Lower leg skin (tissue), 4 donors: ENCODE data around the gene CFAP58. TPM values are rescaled to one million over a fixed set of nuclear protein-coding genes. Genes with fewer than 3 reads are reported as not detected.

Experiments used
- DNase-seq, 2 donors: peaks; one replicate each; pipeline ENCODE4 v3.0.0-alpha.2; 2019; ENCODE audit warnings: low spot score in 2 of 2
- H3K4me3 ChIP-seq: fragments of 200-600 bp; sonication (generic); 2 replicates; pipeline ENCODE4 v1.5.1; 2017; ENCODE audit warnings: mild to moderate bottlenecking, low read depth; ENCODE audit not compliant: poor library complexity, severe bottlenecking
- POLR2A ChIP-seq, 2 donors: fragments of 450-650 bp; IDR thresholded peaks; one replicate each; pipeline ENCODE4 v1.6.1; 2016 to 2017; ENCODE audit warnings: antibody characterized with exemption in 2 of 2, mild to moderate bottlenecking in 1 of 2, moderate library complexity in 1 of 2
- WGBS, 2 donors: methylation state at CpG; one replicate each; pipeline ENCODE4 v1.1.5; 2018; 5-methylcytosine and 5-hydroxymethylcytosine counted together
- intact Hi-C: fragments of 100-400 bp; cut with DNase I; formaldehyde crosslinking; loops from one replicate; pipeline ENCODE4 v1.15.0; 2023; ENCODE audit warnings: low total_unique reads
- total RNA-seq, 4 donors: library from RNA; depleted of rRNA; stranded (reverse); fragments of >200 nt; gene quantifications; one replicate each; pipeline ENCODE4 v1.1.0, GENCODE V29; 2016
- TF ChIP-seq, protein P1 (sequence below), 3 donors: fragments of 450-650 bp; IDR thresholded peaks; one replicate each; pipeline ENCODE4 v1.5.1; 2016; ENCODE audit warnings: antibody characterized with exemption in 3 of 3, mild to moderate bottlenecking in 3 of 3, moderate library complexity in 2 of 3

The CFAP58 gene
- total RNA-seq, 4 donors from 2014 or later, result 0.42 to 0.55 (median 0.44) TPM; not detected in 1

DNA sequence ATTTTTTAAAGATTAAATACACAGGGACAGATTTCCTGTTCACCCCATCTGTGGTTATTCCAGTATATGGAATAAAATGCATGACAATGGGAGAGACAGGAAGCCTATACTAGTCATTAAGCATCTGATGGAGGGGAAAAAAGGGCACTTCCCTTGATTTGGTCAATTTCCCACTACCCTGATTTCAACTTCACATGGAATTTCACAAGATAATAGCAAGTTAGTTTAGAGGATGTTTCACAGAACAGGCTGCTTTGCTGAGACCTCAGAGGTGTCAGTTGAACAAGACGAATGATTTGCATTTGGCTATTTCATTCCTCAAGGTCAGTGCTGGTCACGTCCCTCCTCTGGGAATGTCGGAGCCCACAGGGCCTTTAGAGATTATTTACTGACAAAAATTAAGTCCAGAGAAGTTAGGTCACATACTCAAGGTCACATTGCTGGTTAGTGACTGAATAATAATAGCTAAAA, 10.7 kb upstream of the CFAP58 start:
- intact Hi-C loops, result no loop called here
- TF ChIP-seq POLR2A (IDR thresholded peaks at IDR 0.05), result no peak
- TF ChIP-seq, protein P1, sequence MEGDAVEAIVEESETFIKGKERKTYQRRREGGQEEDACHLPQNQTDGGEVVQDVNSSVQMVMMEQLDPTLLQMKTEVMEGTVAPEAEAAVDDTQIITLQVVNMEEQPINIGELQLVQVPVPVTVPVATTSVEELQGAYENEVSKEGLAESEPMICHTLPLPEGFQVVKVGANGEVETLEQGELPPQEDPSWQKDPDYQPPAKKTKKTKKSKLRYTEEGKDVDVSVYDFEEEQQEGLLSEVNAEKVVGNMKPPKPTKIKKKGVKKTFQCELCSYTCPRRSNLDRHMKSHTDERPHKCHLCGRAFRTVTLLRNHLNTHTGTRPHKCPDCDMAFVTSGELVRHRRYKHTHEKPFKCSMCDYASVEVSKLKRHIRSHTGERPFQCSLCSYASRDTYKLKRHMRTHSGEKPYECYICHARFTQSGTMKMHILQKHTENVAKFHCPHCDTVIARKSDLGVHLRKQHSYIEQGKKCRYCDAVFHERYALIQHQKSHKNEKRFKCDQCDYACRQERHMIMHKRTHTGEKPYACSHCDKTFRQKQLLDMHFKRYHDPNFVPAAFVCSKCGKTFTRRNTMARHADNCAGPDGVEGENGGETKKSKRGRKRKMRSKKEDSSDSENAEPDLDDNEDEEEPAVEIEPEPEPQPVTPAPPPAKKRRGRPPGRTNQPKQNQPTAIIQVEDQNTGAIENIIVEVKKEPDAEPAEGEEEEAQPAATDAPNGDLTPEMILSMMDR (IDR thresholded peaks at IDR 0.05), result no peak
- 72 to 75% methylated on average over 3 of the region's 3 CpGs for WGBS, 2 donors
- H3K4me3 ChIP-seq, result no peak overlapping the region
- no peak for DNase-seq

DNA sequence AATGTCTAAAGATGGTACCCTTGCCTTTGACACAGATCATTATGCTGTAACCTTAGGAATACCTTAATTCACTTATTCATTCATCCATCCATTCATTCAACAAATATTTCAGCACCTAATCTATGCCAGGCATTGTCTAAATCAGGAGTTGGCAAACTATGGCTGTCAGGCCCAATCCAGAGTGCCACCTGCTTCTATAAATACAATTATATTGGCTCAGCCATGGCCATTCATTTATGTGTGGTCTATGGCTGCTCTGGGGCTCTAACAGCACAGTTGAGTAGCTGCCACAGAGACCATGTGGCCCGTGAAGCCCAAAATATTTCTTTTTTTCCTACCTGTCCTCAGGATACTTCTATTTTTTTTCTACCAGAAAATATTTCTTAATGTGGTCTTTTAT, 9.4 kb upstream of the CFAP58 start:
- H3K4me3 ChIP-seq, result no peak overlapping the region
- DNase-seq, result no peak

DNA sequence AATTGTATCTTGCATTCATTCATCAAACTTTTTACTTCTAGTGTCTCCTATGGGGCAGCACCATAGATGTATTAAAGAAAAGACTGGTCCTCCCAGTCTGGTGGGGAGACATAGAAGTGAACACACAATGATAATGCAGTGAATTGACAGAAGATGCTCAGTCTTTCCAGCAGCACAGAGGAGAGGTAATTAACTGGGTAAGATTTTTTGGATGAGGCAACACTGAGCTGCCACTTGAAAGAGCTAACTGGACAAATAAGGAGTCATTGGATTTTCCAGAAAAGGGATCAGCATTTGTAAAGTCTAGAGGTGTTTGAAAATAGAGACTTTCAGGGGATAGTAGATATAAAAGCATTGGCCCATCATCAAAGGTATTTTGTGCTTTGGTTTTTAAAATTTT, 8.1 kb upstream of the CFAP58 start:
- H3K4me3 ChIP-seq, result no peak overlapping the region
- no peak for DNase-seq
- no peak for TF ChIP-seq POLR2A (IDR thresholded peaks at IDR 0.05)
- TF ChIP-seq, protein P1 (IDR thresholded peaks at IDR 0.05), result no peak
- intact Hi-C loops, result no loop called here

More for the DNA sequence above, 9.4 kb upstream of the CFAP58 start:
- intact Hi-C loops, result no loop called here
- 89 to 93% methylated on average over 1 of the region's 1 CpG for WGBS, 2 donors
- TF ChIP-seq POLR2A (IDR thresholded peaks at IDR 0.05), result no peak
- TF ChIP-seq, protein P1 (IDR thresholded peaks at IDR 0.05), result no peak

DNA sequence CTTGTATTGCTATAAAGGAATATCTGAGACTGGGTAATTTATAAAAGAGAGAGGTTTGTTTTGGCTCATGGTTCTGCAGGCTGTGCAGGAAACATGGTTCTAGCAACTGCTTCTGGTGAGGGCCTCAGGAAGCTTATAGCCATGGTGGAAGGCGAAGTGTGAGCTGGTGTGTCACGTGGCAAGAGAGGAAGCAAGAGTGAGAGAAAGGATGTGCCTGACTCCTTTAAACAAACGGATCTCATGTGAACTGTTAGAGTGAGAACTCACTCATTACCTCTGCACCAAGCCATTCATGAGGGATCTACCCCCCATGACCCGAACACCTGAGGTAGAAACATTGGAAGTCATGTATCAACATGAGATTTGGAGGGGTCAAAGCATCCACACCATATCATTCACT, 7.7 kb upstream of the CFAP58 start:
- WGBS, 2 donors, result 71% methylated on average over 4 of the region's 4 CpGs
- DNase-seq, result no peak
- no peak for TF ChIP-seq POLR2A (IDR thresholded peaks at IDR 0.05)
- TF ChIP-seq, protein P1 (IDR thresholded peaks at IDR 0.05), result no peak
- H3K4me3 ChIP-seq, result no peak overlapping the region
- intact Hi-C loops, result no loop called here

DNA sequence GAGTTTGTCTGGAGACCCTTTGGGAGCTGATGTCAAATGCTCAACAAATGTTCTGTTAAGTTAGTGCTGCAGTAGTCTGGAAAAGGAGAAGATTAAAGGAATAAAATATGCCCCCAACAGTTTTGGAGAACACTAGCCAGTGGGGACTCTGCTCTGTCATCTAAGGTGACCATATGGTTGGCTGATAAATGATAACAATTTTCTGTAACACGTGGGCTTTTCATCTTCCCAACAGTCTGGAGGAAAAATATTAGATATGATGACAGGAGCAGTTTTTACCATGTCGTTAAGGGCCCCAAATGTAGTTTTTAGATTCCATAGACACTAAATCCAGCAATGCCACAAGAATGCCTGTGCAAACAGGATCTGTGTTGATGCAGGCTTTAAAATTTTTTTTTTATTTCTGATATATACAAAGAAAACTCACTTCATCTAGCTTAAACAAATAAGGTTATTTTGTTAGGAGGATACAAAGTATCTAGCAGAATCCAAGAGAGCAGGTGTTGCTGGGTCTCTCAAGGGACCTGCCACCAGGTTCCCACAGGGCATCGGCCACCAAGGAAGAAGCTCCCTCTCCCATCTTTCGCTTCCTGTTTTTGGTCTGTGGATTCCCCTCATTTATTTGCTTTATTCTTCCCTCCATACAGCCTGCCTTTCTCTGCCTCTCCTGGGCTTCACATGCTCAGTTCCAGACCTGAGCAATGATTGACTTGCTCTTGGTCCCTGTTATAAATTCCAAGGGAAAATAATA, 6.2 kb upstream of the CFAP58 start:
- WGBS, 2 donors, result 75 to 82% methylated on average over 4 of the region's 4 CpGs
- intact Hi-C loops, result no loop called here
- TF ChIP-seq, protein P1 (IDR thresholded peaks at IDR 0.05), result no peak
- TF ChIP-seq POLR2A (IDR thresholded peaks at IDR 0.05), result no peak

DNA sequence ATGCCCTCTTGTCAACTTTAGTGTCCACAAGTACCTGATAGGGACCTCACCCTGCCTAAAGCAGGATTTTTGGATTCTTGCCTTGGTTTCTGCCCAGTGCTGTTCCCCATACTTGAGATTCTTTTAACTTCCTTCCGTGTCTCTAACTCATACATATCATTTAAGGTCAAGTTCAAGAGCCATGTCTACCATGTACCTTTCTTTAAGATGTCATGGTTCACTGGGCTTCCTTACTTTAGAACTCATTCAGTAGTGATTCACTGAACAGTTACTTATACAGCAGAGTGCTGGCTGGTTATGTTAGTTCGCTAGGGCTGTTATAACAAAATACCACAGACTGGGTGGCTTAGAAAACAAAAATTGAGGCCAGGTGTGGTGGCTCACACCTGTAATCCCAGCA, 5.0 kb upstream of the CFAP58 start:
- 90 to 91% methylated on average over 2 of the region's 2 CpGs for WGBS, 2 donors
- H3K4me3 ChIP-seq, result no peak overlapping the region
- no peak for DNase-seq
- intact Hi-C loops, result no loop called here
- TF ChIP-seq POLR2A (IDR thresholded peaks at IDR 0.05), result no peak
- TF ChIP-seq, protein P1 (IDR thresholded peaks at IDR 0.05), result no peak

More for the DNA sequence above, 6.2 kb upstream of the CFAP58 start:
- DNase-seq, result no peak
- H3K4me3 ChIP-seq, result no peak overlapping the region
